Sigmoid colon (tissue), 4 donors: ENCODE data around the gene GTF2H1.

Source experiments
- POLR2A ChIP-seq, 2 donors: fragments of 450-650 bp; IDR thresholded peaks; one replicate each; pipeline ENCODE4 v1.6.1; 2016; ENCODE audit warnings: antibody characterized with exemption in 2 of 2, mild to moderate bottlenecking in 2 of 2, moderate library complexity in 2 of 2
- POLR2AphosphoS5 ChIP-seq, 4 donors: sonication (generic); formaldehyde crosslinking; IDR thresholded peaks; one replicate each; pipeline ENCODE4 v1.6.1; 2017; ENCODE audit warnings: antibody characterized with exemption in 4 of 4

DNA sequence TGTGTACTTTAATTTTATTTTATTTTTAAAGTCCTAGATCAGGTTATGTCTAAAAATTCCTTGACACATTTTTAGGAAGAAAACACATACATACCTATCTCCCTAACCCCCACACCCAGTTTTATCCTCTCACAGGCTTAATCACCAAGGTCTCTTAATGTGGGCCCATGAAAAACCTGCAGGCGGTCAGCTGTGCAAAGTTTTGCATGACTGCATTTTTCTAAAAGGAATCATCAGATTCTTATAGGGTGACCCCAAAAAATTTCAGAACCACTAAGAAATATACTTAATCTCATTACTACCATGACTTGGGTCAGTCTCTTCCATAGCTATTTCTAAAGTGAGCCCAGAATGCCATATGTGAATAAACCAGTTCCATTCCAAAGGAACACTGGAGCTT lies 36.5 kb upstream of the GTF2H1 start:
- TF ChIP-seq POLR2A (IDR thresholded peaks at IDR 0.05) (no peak), POLR2AphosphoS5 (IDR thresholded peaks at IDR 0.05) (no peak)
